Left ventricle myocardium inferior (tissue), 1 donor: Measurements from ENCODE around the gene NAGA. TPM values are rescaled to one million over a fixed set of nuclear protein-coding genes. Genes with fewer than 3 reads are reported as not detected.

ENCODE experiments used
- DNase-seq: peaks from one replicate; pipeline ENCODE4 v3.0.0-alpha.2; 2020
- H3K27ac ChIP-seq: fragments of 200-600 bp; replicated peaks from 2 replicates; pipeline ENCODE4 v1.8.0; 2021
- H3K27me3 ChIP-seq: fragments of 200-600 bp; 2 replicates; pipeline ENCODE4 v1.8.0; 2021; ENCODE audit warnings: low read depth
- H3K36me3 ChIP-seq: fragments of 200-600 bp; 2 replicates; pipeline ENCODE4 v1.8.0; 2021
- H3K4me1 ChIP-seq: fragments of 200-600 bp; 2 replicates; pipeline ENCODE4 v1.8.0; 2021
- H3K4me3 ChIP-seq: fragments of 200-600 bp; 2 replicates; pipeline ENCODE4 v1.8.0; 2021; ENCODE audit warnings: mild to moderate bottlenecking, moderate library complexity
- H3K9me3 ChIP-seq: fragments of 200-600 bp; replicated peaks from 2 replicates; pipeline ENCODE4 v1.8.0; 2021
- CTCF ChIP-seq: fragments of 200-600 bp; IDR thresholded peaks from 2 replicates; pipeline ENCODE4 v1.8.0; 2021; ENCODE audit warnings: antibody characterized with exemption, mild to moderate bottlenecking, borderline replicate concordance
- intact Hi-C: fragments of 100-400 bp; cut with micrococcal nuclease; formaldehyde crosslinking; loops from one replicate; pipeline ENCODE4 v1.11.0; 2022
- total RNA-seq: library from RNA; stranded (reverse); fragmentation: NEBNext Ultra II Directional; extraction: Animal tissue kit (Norgen Biotek cat#: 25700); gene quantifications from one replicate; pipeline ENCODE4 v1.2.1, GENCODE V29; 2021
- donor health status: DM: no; HTN: yes; CAD: no; lungs with severe emphysema.

Gene NAGA
- total RNA-seq, 1 donor from 2014 or later: 11.7 TPM

- no peaks in the 10 kb centered on the region for H3K9me3 ChIP-seq
- peaks cover 88% of the 10 kb centered on the region for H3K4me1 ChIP-seq
- peak overlapping the region; percentile 63 for H3K27ac ChIP-seq
- TF ChIP-seq CTCF: no peak
- intact Hi-C loops: no loop called here
- H3K4me3 ChIP-seq: peak overlapping the region; percentile 10
- no peak for DNase-seq
- no peaks in the 10 kb centered on the region for H3K27me3 ChIP-seq
- H3K36me3 ChIP-seq: peaks cover 64% of the 10 kb centered on the region
These were observed 15.4 kb upstream of the NAGA start for GRCh38 chr22:42086051-42086450.

DNA sequence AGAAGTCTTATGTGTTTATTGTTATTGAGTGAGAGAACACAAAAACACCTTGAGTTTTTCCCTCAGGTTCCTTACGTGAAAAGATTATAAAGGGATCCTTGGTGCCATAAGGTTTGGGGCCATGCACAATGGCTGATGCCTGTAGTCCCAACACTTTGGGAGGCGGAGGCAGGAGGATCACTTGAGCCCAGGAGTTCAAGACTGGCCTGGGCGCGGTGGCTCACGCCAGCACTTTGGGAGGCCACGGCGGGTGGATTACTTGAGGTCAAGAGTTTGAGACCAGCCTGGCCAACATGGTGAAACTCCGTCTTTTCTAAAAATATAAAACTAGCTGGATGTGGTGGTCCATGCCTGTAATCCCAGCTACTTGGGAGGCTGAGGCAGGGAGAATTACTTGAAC, 14.3 kb upstream of the NAGA start:
- no peak for TF ChIP-seq CTCF
- Histone ChIP-seq H3K27ac (peak overlapping the region; percentile 63), H3K4me1 (peaks cover 92% of the 10 kb centered on the region), H3K4me3 (no peak overlapping the region), H3K27me3 (no peaks in the 10 kb centered on the region), H3K36me3 (peaks cover 64% of the 10 kb centered on the region), H3K9me3 (no peaks in the 10 kb centered on the region)
- intact Hi-C loops: no loop called here
- no peak for DNase-seq

- Histone ChIP-seq H3K4me3 (no peak overlapping the region), H3K4me1 (peaks cover 87% of the 10 kb centered on the region), H3K9me3 (no peaks in the 10 kb centered on the region), H3K27me3 (no peaks in the 10 kb centered on the region), H3K27ac (peak overlapping the region; percentile 23), H3K36me3 (peaks cover 60% of the 10 kb centered on the region)
- no peak for TF ChIP-seq CTCF
- intact Hi-C loops: no loop called here
- no peak for DNase-seq
These were observed 12.5 kb upstream of the NAGA start for GRCh38 chr22:42083119-42083518.

GRCh38 chr22:42080287-42080686, 9.7 kb upstream of the NAGA start:
- no peak for DNase-seq
- H3K4me1 ChIP-seq: peaks cover 79% of the 10 kb centered on the region
- H3K9me3 ChIP-seq: no peaks in the 10 kb centered on the region
- H3K27me3 ChIP-seq: no peaks in the 10 kb centered on the region
- no peak for TF ChIP-seq CTCF
- peak overlapping the region; percentile 75 for H3K4me3 ChIP-seq
- peaks cover 57% of the 10 kb centered on the region for H3K36me3 ChIP-seq
- intact Hi-C loops: no loop called here
- H3K27ac ChIP-seq: peak overlapping the region; percentile 97

DNA sequence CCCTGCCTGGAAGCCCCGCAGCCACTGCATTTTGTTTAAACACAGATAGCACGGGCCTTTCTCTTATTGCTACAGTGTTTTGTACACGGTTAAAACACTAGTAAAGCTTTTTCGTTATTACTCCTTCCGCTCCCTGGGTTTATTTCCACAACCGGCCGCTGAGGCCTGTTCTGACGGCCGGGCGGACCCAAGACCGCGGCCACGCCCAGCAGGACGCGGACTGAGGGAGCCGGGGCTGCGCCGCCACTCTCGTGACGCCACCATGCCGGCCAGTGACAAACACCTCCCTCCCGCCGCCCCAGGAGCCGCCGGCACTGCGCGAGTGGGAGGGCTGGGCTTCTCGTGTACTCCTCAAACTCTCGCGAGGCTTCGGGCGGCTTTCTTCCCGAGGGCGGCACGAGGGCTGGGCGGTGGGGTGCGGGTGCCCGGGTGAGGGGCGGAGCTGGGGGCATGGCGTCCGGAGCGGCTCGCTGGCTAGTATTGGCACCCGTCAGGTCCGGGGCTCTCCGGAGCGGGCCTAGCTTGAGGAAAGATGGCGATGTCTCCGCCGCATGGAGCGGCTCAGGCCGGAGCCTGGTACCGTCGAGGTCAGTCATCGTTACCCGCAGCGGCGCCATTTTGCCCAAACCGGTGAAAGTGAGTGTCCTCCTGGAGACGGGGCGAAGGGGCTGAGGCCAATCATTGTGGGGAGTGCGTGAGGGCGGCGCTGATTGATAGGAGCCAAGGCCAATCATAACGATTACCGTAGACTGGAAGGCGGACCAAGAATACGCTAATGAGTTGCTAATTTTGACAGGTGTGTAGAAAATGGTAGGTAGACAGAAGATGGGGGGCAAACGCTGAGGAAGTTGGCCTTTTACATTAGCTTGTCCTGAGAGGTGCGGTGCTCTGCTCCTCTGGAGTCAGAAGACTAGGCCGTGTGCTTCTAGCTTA, 9.0 kb upstream of the NAGA start, which contains the start of gene SMDT1:
SMDT1 (plus strand) TSS at position 382 of the 933 bp plus-strand sequence; CDS start at position 451, 69 bp downstream.
- TF ChIP-seq CTCF: no peak
- peak within 1 kb of the TSS; percentile 97 for H3K27ac ChIP-seq
- H3K9me3 ChIP-seq: no peaks in the 10 kb centered on the region
- peak; percentile 99 for DNase-seq
- H3K27me3 ChIP-seq: no peaks in the 10 kb centered on the region
- peak within 1 kb of the TSS; percentile 75 for H3K4me3 ChIP-seq
- intact Hi-C loops: no loop called here
- H3K36me3 ChIP-seq: peaks cover 50% of the 10 kb centered on the region
- peaks cover 79% of the 10 kb centered on the region for H3K4me1 ChIP-seq
